ENCODE results near the gene CCDC149. TPM values are rescaled to one million over a fixed set of nuclear protein-coding genes. Genes with fewer than 3 reads are reported as not detected.

Gene CCDC149
- total RNA-seq, 2 donors from 2014 or later: 0.16 to 0.75 TPM

GRCh38 chr4:24809376-24809775 is 103.5 kb downstream of the CCDC149 start:
- no peaks in the 10 kb centered on the region for H3K9me3 ChIP-seq (ENCODE audit: control insufficient read depth, low read length, poor library complexity, severe bottlenecking)
- Mint-ChIP-seq H3K27me3 (no peaks in the 10 kb centered on the region), H3K27ac (no peak overlapping the region), H3K4me1 (no peaks in the 10 kb centered on the region), H3K4me3 (no peak overlapping the region), H3K36me3 (ENCODE audit: low read depth) (no peaks in the 10 kb centered on the region)
- no peak for ATAC-seq
- DNase-seq: no peak

- H3K4me1 Mint-ChIP-seq: no peaks in the 10 kb centered on the region
- DNase-seq (no peak), ATAC-seq (no peak)
- H3K27me3 Mint-ChIP-seq: no peaks in the 10 kb centered on the region
- H3K36me3 Mint-ChIP-seq (ENCODE audit: low read depth): no peaks in the 10 kb centered on the region
- no peak overlapping the region for H3K27ac Mint-ChIP-seq
- no peak overlapping the region for H3K4me3 Mint-ChIP-seq
- no peaks in the 10 kb centered on the region for H3K9me3 ChIP-seq (ENCODE audit: control insufficient read depth, low read length, poor library complexity, severe bottlenecking)
Observed at GRCh38 chr4:24808955-24809354, 103.9 kb downstream of the CCDC149 start.

- no peak for ATAC-seq
- no peaks in the 10 kb centered on the region for H3K9me3 ChIP-seq (ENCODE audit: control insufficient read depth, low read length, poor library complexity, severe bottlenecking)
- no peaks in the 10 kb centered on the region for H3K4me1 Mint-ChIP-seq
- H3K4me3 Mint-ChIP-seq: no peak overlapping the region
- H3K27ac Mint-ChIP-seq: no peak overlapping the region
- no peaks in the 10 kb centered on the region for H3K36me3 Mint-ChIP-seq (ENCODE audit: low read depth)
- peaks cover 2% of the 10 kb centered on the region for H3K27me3 Mint-ChIP-seq
- DNase-seq: no peak
Observed at GRCh38 chr4:24808261-24808660, 104.6 kb downstream of the CCDC149 start.

- peaks cover 8% of the 10 kb centered on the region for H3K27me3 Mint-ChIP-seq
- H3K4me3 Mint-ChIP-seq: no peak overlapping the region
- no peak for DNase-seq
- H3K9me3 ChIP-seq (ENCODE audit: control insufficient read depth, low read length, poor library complexity, severe bottlenecking): no peaks in the 10 kb centered on the region
- H3K27ac Mint-ChIP-seq: no peak overlapping the region
- H3K4me1 Mint-ChIP-seq: no peaks in the 10 kb centered on the region
- no peaks in the 10 kb centered on the region for H3K36me3 Mint-ChIP-seq (ENCODE audit: low read depth)
- no peak for ATAC-seq
Observed at GRCh38 chr4:24807611-24808010, 105.2 kb downstream of the CCDC149 start.

GRCh38 chr4:24806206-24806990 is 106.4 kb downstream of the CCDC149 start:
- no peak for ATAC-seq
- Mint-ChIP-seq H3K27me3 (peaks cover 20% of the 10 kb centered on the region), H3K27ac (no peak overlapping the region), H3K36me3 (ENCODE audit: low read depth) (no peaks in the 10 kb centered on the region), H3K4me3 (peak overlapping the region; percentile 45), H3K4me1 (no peaks in the 10 kb centered on the region)
- no peak for DNase-seq
- H3K9me3 ChIP-seq (ENCODE audit: control insufficient read depth, low read length, poor library complexity, severe bottlenecking): no peaks in the 10 kb centered on the region

GRCh38 chr4:24805566-24805965 is 107.3 kb downstream of the CCDC149 start:
- no peaks in the 10 kb centered on the region for H3K9me3 ChIP-seq (ENCODE audit: control insufficient read depth, low read length, poor library complexity, severe bottlenecking)
- ATAC-seq (no peak), DNase-seq (no peak)
- Mint-ChIP-seq H3K27me3 (peaks cover 28% of the 10 kb centered on the region), H3K4me3 (no peak overlapping the region), H3K36me3 (ENCODE audit: low read depth) (no peaks in the 10 kb centered on the region), H3K4me1 (no peaks in the 10 kb centered on the region), H3K27ac (no peak overlapping the region)

GRCh38 chr4:24805067-24805466 is 107.8 kb downstream of the CCDC149 start:
- Mint-ChIP-seq H3K4me3 (no peak overlapping the region), H3K27ac (no peak overlapping the region), H3K27me3 (peaks cover 28% of the 10 kb centered on the region), H3K36me3 (ENCODE audit: low read depth) (no peaks in the 10 kb centered on the region), H3K4me1 (no peaks in the 10 kb centered on the region)
- no peak for ATAC-seq
- no peak for DNase-seq
- no peaks in the 10 kb centered on the region for H3K9me3 ChIP-seq (ENCODE audit: control insufficient read depth, low read length, poor library complexity, severe bottlenecking)

GRCh38 chr4:24802648-24803047 is 110.2 kb downstream of the CCDC149 start:
- no peak overlapping the region for H3K27ac Mint-ChIP-seq
- H3K4me3 Mint-ChIP-seq: no peak overlapping the region
- no peaks in the 10 kb centered on the region for H3K36me3 Mint-ChIP-seq (ENCODE audit: low read depth)
- no peaks in the 10 kb centered on the region for H3K4me1 Mint-ChIP-seq
- H3K27me3 Mint-ChIP-seq: peaks cover 42% of the 10 kb centered on the region
- ATAC-seq (no peak), DNase-seq (no peak)
- H3K9me3 ChIP-seq (ENCODE audit: control insufficient read depth, low read length, poor library complexity, severe bottlenecking): no peaks in the 10 kb centered on the region

- DNase-seq: no peak
- Mint-ChIP-seq H3K27me3 (peaks cover 42% of the 10 kb centered on the region), H3K27ac (no peak overlapping the region), H3K4me3 (no peak overlapping the region), H3K4me1 (no peaks in the 10 kb centered on the region), H3K36me3 (ENCODE audit: low read depth) (no peaks in the 10 kb centered on the region)
- H3K9me3 ChIP-seq (ENCODE audit: control insufficient read depth, low read length, poor library complexity, severe bottlenecking): no peaks in the 10 kb centered on the region
- ATAC-seq: no peak
Observed at GRCh38 chr4:24801136-24801855, 111.5 kb downstream of the CCDC149 start.

- H3K9me3 ChIP-seq (ENCODE audit: control insufficient read depth, low read length, poor library complexity, severe bottlenecking): no peaks in the 10 kb centered on the region
- Mint-ChIP-seq H3K4me3 (no peak overlapping the region), H3K27ac (no peak overlapping the region), H3K36me3 (ENCODE audit: low read depth) (no peaks in the 10 kb centered on the region), H3K4me1 (no peaks in the 10 kb centered on the region), H3K27me3 (peaks cover 42% of the 10 kb centered on the region)
- no peak for DNase-seq
- no peak for ATAC-seq
Observed at GRCh38 chr4:24800325-24800895, 112.4 kb downstream of the CCDC149 start.

GRCh38 chr4:24799544-24800324 is 113.1 kb downstream of the CCDC149 start:
- no peak for ATAC-seq
- no peak overlapping the region for H3K27ac Mint-ChIP-seq
- H3K9me3 ChIP-seq (ENCODE audit: control insufficient read depth, low read length, poor library complexity, severe bottlenecking): no peaks in the 10 kb centered on the region
- no peaks in the 10 kb centered on the region for H3K4me1 Mint-ChIP-seq
- no peak for DNase-seq
- H3K27me3 Mint-ChIP-seq: peaks cover 48% of the 10 kb centered on the region
- no peaks in the 10 kb centered on the region for H3K36me3 Mint-ChIP-seq (ENCODE audit: low read depth)
- H3K4me3 Mint-ChIP-seq: no peak overlapping the region

- H3K4me3 Mint-ChIP-seq: no peak overlapping the region
- peaks cover 2% of the 10 kb centered on the region for H3K4me1 Mint-ChIP-seq
- H3K9me3 ChIP-seq (ENCODE audit: control insufficient read depth, low read length, poor library complexity, severe bottlenecking): no peaks in the 10 kb centered on the region
- H3K27ac Mint-ChIP-seq: no peak overlapping the region
- H3K36me3 Mint-ChIP-seq (ENCODE audit: low read depth): no peaks in the 10 kb centered on the region
- ATAC-seq (no peak), DNase-seq (no peak)
- peaks cover 52% of the 10 kb centered on the region for H3K27me3 Mint-ChIP-seq
Observed at GRCh38 chr4:24799196-24799543, 113.7 kb downstream of the CCDC149 start.

- no peak for DNase-seq
Observed at GRCh38 chr4:24798036-24798610, 114.7 kb downstream of the CCDC149 start.

More at GRCh38 chr4:24798036-24798610, 114.7 kb downstream of the CCDC149 start:
- Mint-ChIP-seq H3K27me3 (peaks cover 49% of the 10 kb centered on the region), H3K36me3 (ENCODE audit: low read depth) (no peaks in the 10 kb centered on the region), H3K4me3 (no peak overlapping the region), H3K4me1 (peaks cover 2% of the 10 kb centered on the region), H3K27ac (no peak overlapping the region)
- H3K9me3 ChIP-seq (ENCODE audit: control insufficient read depth, low read length, poor library complexity, severe bottlenecking): no peaks in the 10 kb centered on the region
- ATAC-seq: no peak

Measured in T-helper 17 cell (primary cell).